ENCODE data around the gene KCTD3. TPM values are rescaled to one million over a fixed set of nuclear protein-coding genes. Genes with fewer than 3 reads are reported as not detected.
A peak's percentile ranks its signal among the peaks of the same experiment; 100 is the strongest.

KCTD3 gene
- polyA plus RNA-seq, 1 donor, result 38.4 TPM

GRCh38 chr1:215605011-215605621 lies 38.0 kb downstream of the KCTD3 start:
- DNase-seq (ENCODE audit: low read depth), result no peak

GRCh38 chr1:215606036-215606435 lies 38.9 kb downstream of the KCTD3 start:
- DNase-seq (ENCODE audit: low read depth), result no peak

GRCh38 chr1:215606564-215607168 lies 39.6 kb downstream of the KCTD3 start:
- DNase-seq (ENCODE audit: low read depth), result no peak

- DNase-seq (ENCODE audit: low read depth), result no peak
Observed at GRCh38 chr1:215607412-215607811, 40.3 kb downstream of the KCTD3 start.

- no peak for DNase-seq (ENCODE audit: low read depth)
Observed at GRCh38 chr1:215608646-215609045, 41.5 kb downstream of the KCTD3 start.

- no peak for DNase-seq (ENCODE audit: low read depth)
Observed at GRCh38 chr1:215612391-215612790, 45.3 kb downstream of the KCTD3 start.

- DNase-seq (ENCODE audit: low read depth), result no peak
Observed at GRCh38 chr1:215617979-215618378, 50.9 kb downstream of the KCTD3 start.

- DNase-seq (ENCODE audit: low read depth), result no peak
Observed at GRCh38 chr1:215623162-215623561, 56.1 kb downstream of the KCTD3 start.

GRCh38 chr1:215625949-215626348 lies 58.8 kb downstream of the KCTD3 start:
- DNase-seq (ENCODE audit: low read depth), result no peak

GRCh38 chr1:215631040-215631439 lies 63.9 kb downstream of the KCTD3 start:
- no peak for DNase-seq (ENCODE audit: low read depth)

- DNase-seq (ENCODE audit: low read depth), result no peak
Observed at GRCh38 chr1:215631489-215631888, 64.4 kb downstream of the KCTD3 start.

- DNase-seq (ENCODE audit: low read depth), result no peak
Observed at GRCh38 chr1:215635827-215636226, 68.7 kb downstream of the KCTD3 start.

- DNase-seq (ENCODE audit: low read depth), result no peak
Observed at GRCh38 chr1:215636258-215636965, 69.3 kb downstream of the KCTD3 start.

- peak; percentile 14 for DNase-seq (ENCODE audit: low read depth)
Observed at GRCh38 chr1:215637041-215637573, 70.0 kb downstream of the KCTD3 start.

GRCh38 chr1:215640429-215641148 lies 73.5 kb downstream of the KCTD3 start:
- DNase-seq (ENCODE audit: low read depth), result no peak

GRCh38 chr1:215643592-215644321 lies 76.7 kb downstream of the KCTD3 start:
- no peak for DNase-seq (ENCODE audit: low read depth)

GRCh38 chr1:215645182-215645581 lies 78.1 kb downstream of the KCTD3 start:
- no peak for DNase-seq (ENCODE audit: low read depth)

GRCh38 chr1:215645861-215646260 lies 78.8 kb downstream of the KCTD3 start:
- no peak for DNase-seq (ENCODE audit: low read depth)

GRCh38 chr1:215647738-215648137 lies 80.6 kb downstream of the KCTD3 start:
- DNase-seq (ENCODE audit: low read depth), result no peak

GRCh38 chr1:215648957-215649356 lies 81.9 kb downstream of the KCTD3 start:
- DNase-seq (ENCODE audit: low read depth), result no peak

- DNase-seq (ENCODE audit: low read depth), result no peak
Observed at GRCh38 chr1:215650446-215651149, 83.5 kb downstream of the KCTD3 start.

Data from forelimb muscle (tissue), 1 donor.